Natural killer cell treated with Interleukin-12 subunit alpha and Interleukin-12 subunit beta and Interleukin-15 and Interleukin-18, amount 100 ng/mL, for 72 hours (primary cell): ENCODE data around the gene PAPPA2. TPM values are rescaled to one million over a fixed set of nuclear protein-coding genes. Genes with fewer than 3 reads are reported as not detected.
A peak's percentile ranks its signal among the peaks of the same experiment; 100 is the strongest.

Experiments
- ATAC-seq, 2 donors: fragments of 150-1000 bp; cut with Tn5 transposase in 1 of 2; sonication (Bioruptor Pico), chemical (Tn5 transposase) in 1 of 2; 2 replicates each; pipeline ENCODE4 v1.10.0; 2021
- DNase-seq: peaks from one replicate; pipeline ENCODE4 v3.0.0; 2022; ENCODE audit warnings: low spot score
- H3K27ac Mint-ChIP-seq, 2 donors: 1 replicate in 1 of 2; 2 replicates in 1 of 2; pipeline ENCODE4 v1.8.0; 2022; ENCODE audit warnings: mixed read lengths in 2 of 2, mild to moderate bottlenecking in 1 of 2, moderate library complexity in 1 of 2
- H3K27me3 Mint-ChIP-seq, 2 donors: 1 replicate in 1 of 2; 2 replicates in 1 of 2; pipeline ENCODE4 v1.8.0; 2022; ENCODE audit warnings: mixed read lengths in 2 of 2
- H3K36me3 Mint-ChIP-seq: one replicate; pipeline ENCODE4 v1.8.0; 2022; ENCODE audit warnings: mixed read lengths
- H3K4me1 Mint-ChIP-seq, 2 donors: 1 replicate in 1 of 2; 2 replicates in 1 of 2; pipeline ENCODE4 v1.8.0; 2022; ENCODE audit warnings: low read depth in 2 of 2, mixed read lengths in 2 of 2, mild to moderate bottlenecking in 1 of 2
- H3K4me3 Mint-ChIP-seq: one replicate; pipeline ENCODE4 v1.8.0; 2022; ENCODE audit warnings: mixed read lengths
- H3K9me3 Mint-ChIP-seq: 2 replicates; pipeline ENCODE4 v1.8.0; 2022; ENCODE audit warnings: mixed read lengths
- total RNA-seq, 2 donors: library from RNA; stranded (reverse); gene quantifications; one replicate each; pipeline ENCODE4 v1.2.3, GENCODE V29; 2022

The PAPPA2 gene
- total RNA-seq, 2 donors from 2014 or later, result 0.10 TPM; not detected in 1

DNA sequence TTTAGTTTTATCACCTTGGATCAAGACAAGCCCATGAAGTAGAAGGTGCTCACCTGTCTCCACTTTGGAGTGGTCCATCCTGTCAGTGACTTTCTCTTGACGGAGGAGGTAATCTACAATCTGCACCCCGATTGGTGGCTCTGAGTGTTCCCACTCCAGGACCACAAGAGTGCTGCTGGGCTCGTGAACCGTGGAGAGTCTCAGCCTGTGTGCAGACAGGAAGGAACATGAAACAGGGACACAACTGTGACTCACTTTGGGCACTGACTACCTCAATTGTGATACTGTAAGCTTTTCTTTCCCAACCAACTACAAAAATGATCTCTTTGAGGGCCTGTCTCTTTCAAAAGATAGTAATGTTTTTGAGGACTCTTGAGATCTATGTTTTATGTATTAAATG is 421.3 kb downstream of the PAPPA2 start:
- Mint-ChIP-seq H3K27ac (no peak overlapping the region), H3K36me3 (no peaks in the 10 kb centered on the region), H3K4me3 (no peak overlapping the region), H3K4me1 (no peaks in the 10 kb centered on the region), H3K9me3 (no peaks in the 10 kb centered on the region), H3K27me3 (peaks cover 6 to 16% of the 10 kb centered on the region in 2 donors)
- DNase-seq, result no peak
- ATAC-seq, result no peak

DNA sequence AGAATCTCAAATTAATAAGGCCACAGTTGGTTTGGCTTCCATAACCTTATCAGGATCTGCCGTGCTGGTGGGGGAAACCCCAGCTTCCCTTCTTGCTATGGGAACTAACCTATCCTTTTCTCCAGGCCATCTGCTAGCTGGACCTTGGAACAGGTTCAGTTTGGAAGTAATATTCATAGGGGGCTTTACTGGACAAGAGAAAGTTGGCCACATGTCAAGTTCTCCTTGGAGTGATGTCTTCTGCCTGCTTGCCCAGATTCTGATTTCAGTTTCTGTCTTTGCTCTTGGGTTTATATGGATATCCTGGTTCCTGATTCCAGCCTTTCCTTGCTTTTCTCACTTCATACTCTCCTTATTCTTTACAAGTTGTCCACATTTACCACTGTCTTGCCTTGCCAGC is 421.9 kb downstream of the PAPPA2 start:
- H3K4me3 Mint-ChIP-seq, result no peak overlapping the region
- H3K4me1 Mint-ChIP-seq, result no peaks in the 10 kb centered on the region
- no peak overlapping the region for H3K27ac Mint-ChIP-seq
- H3K27me3 Mint-ChIP-seq, result peaks cover 6 to 19% of the 10 kb centered on the region in 2 donors
- H3K9me3 Mint-ChIP-seq, result no peaks in the 10 kb centered on the region
- H3K36me3 Mint-ChIP-seq, result no peaks in the 10 kb centered on the region
- no peak for DNase-seq
- no peak for ATAC-seq

DNA sequence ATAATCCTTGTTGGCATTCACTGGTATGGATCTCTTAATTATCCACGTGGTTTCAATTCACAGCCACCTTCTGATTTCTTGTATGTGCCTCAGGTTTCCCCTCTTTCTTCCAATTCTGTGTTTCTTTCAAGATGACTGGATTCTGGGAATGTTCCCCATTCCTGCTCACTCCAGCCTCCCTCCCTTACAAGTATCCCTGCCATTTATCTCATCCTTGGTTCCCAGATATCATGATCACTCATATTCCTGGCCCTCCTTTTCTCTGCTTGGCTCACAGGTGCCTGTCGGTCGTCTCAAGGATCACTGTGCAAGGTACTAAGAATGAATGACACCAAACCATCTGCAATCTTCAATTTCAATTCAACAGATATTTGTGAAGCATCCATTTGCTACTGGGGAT is 422.4 kb downstream of the PAPPA2 start:
- Mint-ChIP-seq H3K27ac (no peak overlapping the region), H3K36me3 (no peaks in the 10 kb centered on the region), H3K4me3 (no peak overlapping the region), H3K27me3 (peaks cover 6 to 23% of the 10 kb centered on the region in 2 donors), H3K9me3 (no peaks in the 10 kb centered on the region), H3K4me1 (no peaks in the 10 kb centered on the region)
- no peak for DNase-seq
- no peak for ATAC-seq

DNA sequence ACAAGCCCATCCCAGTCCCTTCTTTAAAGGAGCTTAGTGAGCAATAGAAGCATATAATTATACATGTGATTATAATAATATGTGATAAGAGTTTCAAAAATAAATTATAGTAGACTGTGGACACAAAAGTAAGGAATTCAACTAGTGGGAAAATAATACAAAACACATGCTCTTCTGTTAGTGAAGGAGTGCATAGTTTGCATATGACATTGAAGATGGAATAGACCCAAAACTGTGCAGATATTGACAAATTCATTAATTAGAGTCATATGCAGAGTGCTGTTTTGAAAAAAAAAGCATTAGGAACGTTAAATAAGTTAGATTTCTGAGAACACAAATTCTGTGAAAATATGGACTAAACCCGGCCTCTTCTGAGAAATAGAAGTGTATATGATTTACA is 422.8 kb downstream of the PAPPA2 start:
- Mint-ChIP-seq H3K9me3 (no peaks in the 10 kb centered on the region), H3K36me3 (no peaks in the 10 kb centered on the region), H3K4me1 (no peaks in the 10 kb centered on the region), H3K27ac (no peak overlapping the region), H3K4me3 (no peak overlapping the region), H3K27me3 (peaks cover 6 to 24% of the 10 kb centered on the region in 2 donors)
- DNase-seq (no peak), ATAC-seq (no peak)

DNA sequence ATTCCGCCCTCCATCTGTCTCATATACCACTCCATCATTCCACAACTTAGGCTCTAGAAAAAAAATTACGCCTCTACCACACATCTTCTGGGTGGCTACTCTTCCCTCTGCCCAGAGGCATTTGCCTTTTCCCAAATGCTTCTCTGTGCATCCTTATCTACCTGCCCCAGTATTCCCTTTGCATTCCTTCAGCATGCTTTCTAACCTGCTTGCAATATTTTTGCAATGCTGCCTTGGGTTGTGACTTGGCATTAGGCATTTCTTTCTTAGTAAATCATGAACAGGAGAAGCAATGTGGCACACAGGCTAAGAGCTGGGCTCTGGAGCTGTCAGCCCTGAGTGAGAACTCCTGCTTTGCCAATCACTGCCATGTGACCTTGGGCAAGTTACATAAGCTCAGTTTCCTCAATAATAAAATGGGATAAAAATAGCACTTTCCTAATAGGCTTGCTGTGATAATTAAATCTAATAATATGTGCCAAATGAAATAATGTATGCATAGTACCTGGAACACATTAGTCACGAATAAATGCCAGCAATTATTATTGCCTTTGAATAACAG is 425.6 kb downstream of the PAPPA2 start:
- Mint-ChIP-seq H3K4me3 (no peak overlapping the region), H3K9me3 (no peaks in the 10 kb centered on the region), H3K36me3 (no peaks in the 10 kb centered on the region), H3K27me3 (peaks cover 6 to 24% of the 10 kb centered on the region in 2 donors), H3K4me1 (no peaks in the 10 kb centered on the region), H3K27ac (no peak overlapping the region)
- DNase-seq (no peak), ATAC-seq (no peak)

DNA sequence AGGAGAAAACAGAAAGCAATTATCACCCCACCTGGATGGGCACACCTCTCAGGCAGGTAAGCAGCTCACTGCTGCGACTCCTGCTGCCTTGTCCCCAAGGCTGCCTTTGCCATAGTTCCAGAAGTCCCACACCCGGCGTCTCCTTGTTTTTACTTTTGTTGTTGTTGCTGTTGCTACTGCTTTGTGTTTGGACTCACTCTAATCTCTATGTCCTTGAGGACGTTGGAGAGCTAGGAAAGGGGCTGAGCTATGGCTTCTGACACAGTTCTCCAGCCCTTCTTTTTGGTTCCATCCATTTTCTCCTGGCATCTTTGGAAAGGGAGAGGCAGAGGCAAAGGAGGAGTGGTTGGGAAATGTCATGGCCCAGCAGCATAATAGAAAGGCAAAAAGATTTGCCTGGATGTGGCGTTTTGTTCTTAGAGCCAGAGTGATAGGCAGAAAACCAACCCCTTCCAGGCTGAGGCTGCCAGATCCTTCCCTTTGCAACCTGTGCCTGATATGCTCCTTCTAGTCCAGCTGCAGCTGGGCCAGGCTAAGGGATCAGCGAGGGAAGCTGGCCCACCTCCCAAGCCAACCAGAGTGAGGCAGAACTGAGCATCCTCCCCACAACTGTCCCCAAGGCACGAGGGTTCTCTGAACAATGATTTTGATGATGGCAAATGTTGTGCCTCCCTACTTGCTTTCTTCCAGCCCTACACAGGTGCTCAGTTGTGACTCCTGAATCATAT is 430.8 kb downstream of the PAPPA2 start:
- Mint-ChIP-seq H3K36me3 (no peaks in the 10 kb centered on the region), H3K9me3 (no peaks in the 10 kb centered on the region), H3K27me3 (peaks cover 3 to 13% of the 10 kb centered on the region in 2 donors), H3K4me1 (peaks cover 3 to 4% of the 10 kb centered on the region in 2 donors), H3K27ac (no peak overlapping the region), H3K4me3 (no peak overlapping the region)
- DNase-seq (no peak), ATAC-seq (no peak)

DNA sequence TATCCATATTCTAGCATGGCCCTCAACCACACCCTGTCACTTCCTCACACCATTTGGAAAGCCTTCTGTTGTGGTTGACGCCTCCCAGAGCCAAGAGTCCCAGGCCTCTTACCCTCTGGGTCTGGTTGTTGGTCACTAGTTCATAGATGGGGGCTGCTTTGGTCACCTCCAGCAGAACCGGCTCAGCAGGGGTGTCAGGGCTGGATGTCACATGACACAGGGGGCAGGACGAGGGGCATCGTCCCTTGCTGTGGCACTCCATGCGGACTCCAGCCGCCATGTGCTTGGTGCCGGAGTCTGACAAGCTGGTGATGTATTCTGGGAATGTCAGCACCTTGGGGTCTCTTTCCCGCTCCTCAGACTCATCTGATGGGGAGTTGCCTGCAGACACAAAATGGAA is 431.5 kb downstream of the PAPPA2 start:
- Mint-ChIP-seq H3K4me3 (no peak overlapping the region), H3K9me3 (no peaks in the 10 kb centered on the region), H3K27me3 (peaks cover 3 to 13% of the 10 kb centered on the region in 2 donors), H3K4me1 (peaks cover 3 to 4% of the 10 kb centered on the region in 2 donors), H3K36me3 (no peaks in the 10 kb centered on the region), H3K27ac (no peak overlapping the region)
- ATAC-seq (peak in 1 of 2 donors; percentile 43), DNase-seq (no peak)
